Subcutaneous adipose tissue (tissue), 4 donors: ENCODE data around the gene TLN1. TPM values are rescaled to one million over a fixed set of nuclear protein-coding genes. Genes with fewer than 3 reads are reported as not detected.

Experiments used
- CTCF ChIP-seq: fragments of 450-650 bp; IDR thresholded peaks from one replicate; pipeline ENCODE4 v1.5.1; 2016; ENCODE audit warnings: low read depth, mild to moderate bottlenecking, control low read depth, antibody characterized with exemption, moderate library complexity
- total RNA-seq, 4 donors: library from RNA; depleted of rRNA; stranded (reverse); fragments of >200 nt; gene quantifications; one replicate each; pipeline ENCODE4 v1.1.0, GENCODE V29; 2016

Gene TLN1
- total RNA-seq, 4 donors from 2014 or later, result 247 to 590 (median 461) TPM

- TF ChIP-seq CTCF, result no peak
These were observed 11.5 kb upstream of the TLN1 start for GRCh38 chr9:35743452-35743851.

- no peak for TF ChIP-seq CTCF
These were observed 9.7 kb upstream of the TLN1 start for GRCh38 chr9:35741740-35742139.

- no peak for TF ChIP-seq CTCF
These were observed 8.2 kb upstream of the TLN1 start for GRCh38 chr9:35740243-35740642.

- no peak for TF ChIP-seq CTCF
These were observed 6.9 kb upstream of the TLN1 start for GRCh38 chr9:35738924-35739323.

GRCh38 chr9:35738186-35738585 is 6.2 kb upstream of the TLN1 start:
- no peak for TF ChIP-seq CTCF

GRCh38 chr9:35737143-35737542 is 5.1 kb upstream of the TLN1 start:
- TF ChIP-seq CTCF, result no peak

- no peak for TF ChIP-seq CTCF
These were observed 4.2 kb upstream of the TLN1 start for GRCh38 chr9:35736201-35736633.
